Measurements from ENCODE around the gene SLC6A6. TPM values are rescaled to one million over a fixed set of nuclear protein-coding genes. Genes with fewer than 3 reads are reported as not detected.
A peak's percentile ranks its signal among the peaks of the same experiment; 100 is the strongest.

Gene SLC6A6
- total RNA-seq, 1 donor = 33.2 TPM

DNA sequence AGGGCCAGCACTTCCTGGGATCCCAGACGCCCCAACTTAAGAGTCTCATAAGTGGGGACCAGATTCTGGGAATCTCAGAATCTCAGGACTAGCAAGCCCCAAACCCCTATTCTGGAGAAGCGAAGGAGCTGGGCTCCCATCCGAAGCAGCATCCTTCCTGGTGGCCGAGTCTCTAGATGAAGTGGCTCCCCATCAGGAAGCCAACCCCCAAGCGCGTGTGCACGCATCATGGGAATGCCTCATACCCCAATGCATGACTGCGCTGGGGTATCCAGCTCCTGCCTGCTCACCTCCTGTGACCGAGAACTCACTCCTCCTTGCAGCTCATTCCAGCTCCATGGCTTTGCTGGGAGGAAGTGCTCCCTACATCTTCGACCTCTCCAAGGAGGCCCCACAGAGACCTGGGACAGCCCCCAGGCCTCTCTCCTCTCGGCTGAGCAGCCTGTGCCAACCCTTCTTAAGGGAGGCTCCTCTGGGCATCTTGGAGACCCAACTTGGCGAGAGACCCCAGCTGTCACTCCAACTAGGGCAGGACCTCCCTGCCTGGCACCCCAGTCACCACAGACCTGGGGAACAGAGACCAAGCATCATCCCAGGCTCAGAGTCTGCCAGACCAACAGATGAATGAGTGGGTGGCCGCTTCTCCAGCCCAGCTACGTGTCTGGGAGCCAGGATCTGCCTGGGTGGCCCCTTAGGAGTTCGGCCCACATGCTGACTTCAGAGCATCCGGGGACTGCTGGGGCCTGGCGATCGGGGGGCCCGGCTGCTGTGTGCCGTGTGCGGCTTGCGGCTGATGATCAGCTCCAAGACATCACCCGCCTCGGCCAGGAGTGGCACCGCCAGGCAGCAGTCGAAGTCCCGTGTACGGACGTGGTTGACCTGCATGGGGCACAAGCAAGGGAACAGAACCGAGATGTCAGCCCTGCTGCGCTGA lies 90.8 kb downstream of the SLC6A6 start:
- TF ChIP-seq, protein P1, sequence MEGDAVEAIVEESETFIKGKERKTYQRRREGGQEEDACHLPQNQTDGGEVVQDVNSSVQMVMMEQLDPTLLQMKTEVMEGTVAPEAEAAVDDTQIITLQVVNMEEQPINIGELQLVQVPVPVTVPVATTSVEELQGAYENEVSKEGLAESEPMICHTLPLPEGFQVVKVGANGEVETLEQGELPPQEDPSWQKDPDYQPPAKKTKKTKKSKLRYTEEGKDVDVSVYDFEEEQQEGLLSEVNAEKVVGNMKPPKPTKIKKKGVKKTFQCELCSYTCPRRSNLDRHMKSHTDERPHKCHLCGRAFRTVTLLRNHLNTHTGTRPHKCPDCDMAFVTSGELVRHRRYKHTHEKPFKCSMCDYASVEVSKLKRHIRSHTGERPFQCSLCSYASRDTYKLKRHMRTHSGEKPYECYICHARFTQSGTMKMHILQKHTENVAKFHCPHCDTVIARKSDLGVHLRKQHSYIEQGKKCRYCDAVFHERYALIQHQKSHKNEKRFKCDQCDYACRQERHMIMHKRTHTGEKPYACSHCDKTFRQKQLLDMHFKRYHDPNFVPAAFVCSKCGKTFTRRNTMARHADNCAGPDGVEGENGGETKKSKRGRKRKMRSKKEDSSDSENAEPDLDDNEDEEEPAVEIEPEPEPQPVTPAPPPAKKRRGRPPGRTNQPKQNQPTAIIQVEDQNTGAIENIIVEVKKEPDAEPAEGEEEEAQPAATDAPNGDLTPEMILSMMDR (IDR thresholded peaks at IDR 0.05; ENCODE audit: insufficient read depth, low read depth, low read length) = no peak
- no peak overlapping the region for H3K4me3 ChIP-seq (ENCODE audit: low read depth, low read length)
- DNase-seq (ENCODE audit: low read depth) = no peak

DNA sequence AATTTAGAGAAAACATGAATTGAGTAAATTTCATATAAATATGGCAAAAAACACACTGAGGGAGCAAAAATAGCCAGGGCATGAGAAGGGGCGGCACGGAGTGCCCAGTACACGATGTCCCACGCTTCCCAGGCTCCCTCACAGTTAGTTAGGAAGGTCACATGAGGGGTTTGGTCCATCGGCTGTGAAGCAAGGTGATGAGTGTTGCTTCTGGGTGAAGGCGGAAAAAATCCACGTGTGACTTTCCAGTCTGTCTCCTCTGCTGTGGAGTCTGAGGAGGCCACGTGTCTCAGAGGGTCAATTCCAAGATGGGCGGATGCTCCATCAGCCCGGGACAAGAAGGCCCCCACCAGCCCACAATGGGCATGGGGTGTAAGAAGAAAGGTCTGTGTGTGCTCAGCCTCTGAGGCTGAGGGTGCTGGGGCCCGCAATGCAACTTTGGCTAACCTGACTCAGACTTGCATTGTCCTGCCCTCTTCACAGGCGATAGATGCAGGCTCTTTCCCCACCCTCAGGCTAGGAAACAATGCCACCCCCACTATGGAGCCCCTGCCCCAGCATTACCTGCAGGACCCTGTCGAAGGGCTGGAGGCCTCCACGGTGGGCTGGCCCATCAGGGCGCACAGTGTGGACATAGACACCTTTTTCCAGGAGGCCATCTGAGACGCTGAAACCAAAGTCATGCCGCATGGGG lies 92.0 kb downstream of the SLC6A6 start:
- TF ChIP-seq, protein P1 (IDR thresholded peaks at IDR 0.05; ENCODE audit: insufficient read depth, low read depth, low read length) = no peak
- no peak overlapping the region for H3K4me3 ChIP-seq (ENCODE audit: low read depth, low read length)
- DNase-seq (ENCODE audit: low read depth) = no peak

DNA sequence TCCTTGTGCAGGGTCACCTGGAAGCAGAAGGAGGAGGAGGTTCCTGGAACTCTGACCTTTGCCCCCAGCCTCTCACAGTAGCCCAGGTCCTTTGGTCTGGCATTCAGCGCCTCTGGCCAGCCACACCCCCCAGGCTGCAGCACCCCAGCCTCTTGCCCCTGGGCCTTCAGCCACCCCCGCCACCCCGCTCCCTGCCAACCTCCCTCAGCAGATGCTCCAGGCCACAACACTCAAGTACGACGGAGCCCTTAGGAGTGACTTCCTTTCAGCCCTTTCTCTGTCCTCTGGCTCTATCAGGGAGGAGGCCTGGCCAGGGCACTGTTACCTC lies 92.5 kb downstream of the SLC6A6 start:
- TF ChIP-seq, protein P1 (IDR thresholded peaks at IDR 0.05; ENCODE audit: insufficient read depth, low read depth, low read length) = no peak
- DNase-seq (ENCODE audit: low read depth) = no peak
- H3K4me3 ChIP-seq (ENCODE audit: low read depth, low read length) = no peak overlapping the region

DNA sequence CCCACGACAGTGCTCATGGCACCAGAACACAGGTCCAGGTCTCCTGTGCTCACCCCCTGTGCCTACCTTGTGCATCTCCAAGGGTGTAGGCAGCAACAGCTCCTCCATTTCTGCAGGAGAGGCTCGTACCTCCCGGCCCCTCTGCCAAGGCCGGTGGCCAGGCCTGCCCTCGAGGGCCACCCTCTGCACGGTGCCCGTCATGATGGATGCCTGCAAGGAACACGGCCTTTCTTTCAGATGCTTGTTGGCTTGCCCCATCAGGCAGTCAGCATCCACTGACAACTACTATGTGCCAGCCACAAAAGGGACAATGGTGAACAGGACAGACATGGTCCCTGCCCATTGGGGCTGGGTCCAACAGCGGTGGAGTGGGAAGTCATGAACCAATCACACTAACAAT lies 93.9 kb downstream of the SLC6A6 start:
- no peak for DNase-seq (ENCODE audit: low read depth)
- H3K4me3 ChIP-seq (ENCODE audit: low read depth, low read length) = no peak overlapping the region
- TF ChIP-seq, protein P1 (IDR thresholded peaks at IDR 0.05; ENCODE audit: insufficient read depth, low read depth, low read length) = no peak

DNA sequence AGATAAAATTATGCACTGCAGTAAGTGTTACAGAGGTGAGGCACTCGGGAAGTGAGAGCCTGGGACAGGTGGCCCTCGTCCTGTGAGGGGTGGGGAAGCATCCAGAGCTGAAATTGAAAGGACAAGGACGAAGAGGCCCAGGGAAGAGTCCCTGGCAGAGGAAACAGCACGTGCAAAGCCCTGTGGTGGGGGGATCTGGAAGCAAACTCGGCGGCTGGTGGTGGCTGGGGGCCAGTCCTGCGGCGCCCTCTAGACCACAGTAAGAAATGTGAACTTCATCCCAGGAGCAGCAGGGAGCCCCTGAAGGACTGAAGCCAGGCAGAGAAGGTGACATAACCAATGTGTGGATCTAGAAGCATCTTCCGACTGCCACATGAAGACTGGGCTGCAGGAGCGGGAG lies 94.9 kb downstream of the SLC6A6 start:
- H3K4me3 ChIP-seq (ENCODE audit: low read depth, low read length) = no peak overlapping the region
- TF ChIP-seq, protein P1 (IDR thresholded peaks at IDR 0.05; ENCODE audit: insufficient read depth, low read depth, low read length) = peak; percentile 3
- DNase-seq (ENCODE audit: low read depth) = no peak

DNA sequence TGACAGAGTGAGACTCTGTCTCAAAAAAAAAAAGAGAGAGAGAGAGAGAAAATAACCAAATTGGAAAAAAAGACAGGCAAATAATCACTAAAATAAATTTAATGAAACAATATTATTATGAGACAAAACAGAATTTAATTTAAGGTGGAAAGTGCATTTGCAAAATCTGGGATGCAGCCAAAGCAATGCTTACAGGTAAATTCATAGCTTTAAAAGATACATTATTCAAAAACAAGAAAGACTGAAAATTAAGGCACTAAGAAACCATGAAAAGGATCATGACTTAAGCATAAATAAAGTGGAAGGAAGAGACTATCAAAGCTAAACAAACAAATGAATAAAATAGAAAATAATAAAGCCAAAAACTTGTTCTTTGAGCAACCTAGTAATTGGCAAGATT lies 100.1 kb downstream of the SLC6A6 start:
- TF ChIP-seq, protein P1 (IDR thresholded peaks at IDR 0.05; ENCODE audit: insufficient read depth, low read depth, low read length) = no peak
- no peak overlapping the region for H3K4me3 ChIP-seq (ENCODE audit: low read depth, low read length)
- no peak for DNase-seq (ENCODE audit: low read depth)

Data from fibroblast of villous mesenchyme (primary cell).